Sigmoid colon (tissue), 4 donors: ENCODE measurements around the gene MMD.

ENCODE experiments used
- CTCF ChIP-seq, 4 experiments: fragments of 450-650 bp in 3 of 4; fragments of 200-600 bp in 1 of 4; IDR thresholded peaks; one replicate each; pipeline ENCODE4 v1.5.1; 2016 to 2019; ENCODE audit warnings: antibody characterized with exemption in 4 of 4, mild to moderate bottlenecking in 3 of 4, moderate library complexity in 2 of 4
- EP300 ChIP-seq, 4 donors: sonication (generic); formaldehyde crosslinking; IDR thresholded peaks; one replicate each; pipeline ENCODE4 v1.6.1; 2017; ENCODE audit warnings: antibody characterized with exemption in 4 of 4
- POLR2A ChIP-seq, 2 donors: fragments of 450-650 bp; IDR thresholded peaks; one replicate each; pipeline ENCODE4 v1.6.1; 2016; ENCODE audit warnings: antibody characterized with exemption in 2 of 2, mild to moderate bottlenecking in 2 of 2, moderate library complexity in 2 of 2
- POLR2AphosphoS5 ChIP-seq, 4 donors: sonication (generic); formaldehyde crosslinking; IDR thresholded peaks; one replicate each; pipeline ENCODE4 v1.6.1; 2017; ENCODE audit warnings: antibody characterized with exemption in 4 of 4

GRCh38 chr17:55440391-55440790 lies 18.8 kb upstream of the MMD start:
- TF ChIP-seq CTCF (IDR thresholded peaks at IDR 0.05) = no peak
- TF ChIP-seq POLR2A (IDR thresholded peaks at IDR 0.05) = no peak
- TF ChIP-seq POLR2AphosphoS5 (IDR thresholded peaks at IDR 0.05) = no peak
- no peak for TF ChIP-seq EP300 (IDR thresholded peaks at IDR 0.05)
